GM18507 (cell line): ENCODE data around the gene TRIM46.
"Not testable (repeated sequence)": the region's sequence is repeated elsewhere in the genome, so short reads cannot be mapped to it uniquely, and the experiment has no call there.

Experiments used
- DNase-seq: peaks from one replicate; pipeline ENCODE4 v3.0.0; 2011; ENCODE audit warnings: low read depth; ENCODE audit not compliant: insufficient read length; ENCODE audit errors: extremely low spot score
- FAIRE-seq: peaks from 2 replicates; lab custom pipeline; 2011; peaks lifted over from hg19 to GRCh38; lab: Jason Lieb, UNC

Gene TRIM46

DNA sequence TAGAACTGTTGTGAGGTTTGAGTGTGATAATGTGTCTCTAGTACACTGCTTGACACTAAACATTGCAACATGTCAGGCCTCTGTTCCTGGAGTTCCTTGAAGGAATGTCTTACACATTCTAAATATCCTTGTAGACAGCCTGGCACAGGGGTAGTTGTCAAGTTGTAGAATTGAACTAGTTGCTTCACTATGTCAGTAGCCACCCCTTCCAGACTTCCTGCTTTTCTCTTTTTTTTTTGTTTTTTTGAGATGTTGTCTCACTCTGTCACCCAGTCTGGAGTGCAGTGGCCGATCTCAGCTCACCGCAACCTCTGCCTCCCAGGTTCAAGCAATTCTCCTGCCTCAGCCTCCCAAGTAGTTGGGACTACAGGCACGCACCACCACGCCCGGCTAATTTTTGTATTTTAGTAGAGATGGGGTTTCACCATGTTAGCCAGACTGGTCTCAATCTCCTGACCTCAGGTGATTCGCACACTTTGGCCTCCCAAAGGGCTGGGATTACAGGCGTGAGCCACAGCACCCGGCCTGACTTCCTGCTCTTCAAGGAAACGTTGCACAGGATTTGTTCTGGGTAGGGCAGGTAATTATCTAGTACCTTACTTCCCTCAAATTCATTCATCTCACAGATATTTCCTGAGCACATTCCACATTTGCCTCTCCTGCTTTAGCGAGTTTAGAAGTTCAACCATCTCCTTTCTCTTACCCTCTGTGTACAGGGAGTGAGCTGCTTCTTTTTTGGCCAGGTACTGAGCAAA lies 46.7 kb downstream of the TRIM46 start:
- FAIRE-seq: not testable (repeated sequence)

DNA sequence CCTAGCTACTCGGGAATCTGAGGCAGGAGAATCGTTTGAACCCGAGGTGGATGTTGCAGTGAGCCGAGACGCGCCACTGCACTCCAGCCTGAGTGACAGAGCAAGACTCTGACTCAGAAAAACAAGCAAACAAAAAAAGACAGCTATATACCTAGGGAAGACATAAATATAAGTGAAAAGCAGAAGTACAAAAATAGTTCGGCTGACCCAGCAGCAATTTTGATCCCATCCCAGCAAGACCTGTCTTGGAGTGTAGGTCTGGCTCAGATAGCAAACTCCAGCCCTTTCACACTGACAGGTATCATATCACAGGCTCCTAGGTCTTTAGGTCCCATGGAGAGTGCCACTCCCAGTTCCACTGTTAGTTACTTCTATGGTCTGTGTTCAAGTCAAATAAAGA lies 49.4 kb downstream of the TRIM46 start:
- FAIRE-seq (no peak), DNase-seq (no peak)

More for the DNA sequence above, 46.7 kb downstream of the TRIM46 start:
- DNase-seq: not testable (repeated sequence)

DNA sequence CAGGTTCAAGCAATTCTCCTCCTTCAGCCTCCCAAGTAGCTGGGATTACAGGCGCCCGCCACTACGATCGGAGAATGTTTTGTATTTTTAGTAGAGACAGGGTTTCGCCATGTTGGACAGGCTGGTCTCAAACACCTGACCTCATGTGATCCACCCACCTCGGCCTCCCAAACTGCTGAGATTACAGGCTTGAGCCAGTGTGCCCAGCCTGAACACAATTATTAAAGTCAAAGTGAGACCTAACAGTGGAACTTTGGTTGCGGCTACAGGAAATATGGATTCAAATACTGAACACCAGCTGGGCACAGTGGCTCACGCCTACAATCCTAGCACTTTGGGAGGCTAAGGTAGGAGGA lies 51.7 kb downstream of the TRIM46 start:
- DNase-seq, FAIRE-seq: not testable (repeated sequence)

DNA sequence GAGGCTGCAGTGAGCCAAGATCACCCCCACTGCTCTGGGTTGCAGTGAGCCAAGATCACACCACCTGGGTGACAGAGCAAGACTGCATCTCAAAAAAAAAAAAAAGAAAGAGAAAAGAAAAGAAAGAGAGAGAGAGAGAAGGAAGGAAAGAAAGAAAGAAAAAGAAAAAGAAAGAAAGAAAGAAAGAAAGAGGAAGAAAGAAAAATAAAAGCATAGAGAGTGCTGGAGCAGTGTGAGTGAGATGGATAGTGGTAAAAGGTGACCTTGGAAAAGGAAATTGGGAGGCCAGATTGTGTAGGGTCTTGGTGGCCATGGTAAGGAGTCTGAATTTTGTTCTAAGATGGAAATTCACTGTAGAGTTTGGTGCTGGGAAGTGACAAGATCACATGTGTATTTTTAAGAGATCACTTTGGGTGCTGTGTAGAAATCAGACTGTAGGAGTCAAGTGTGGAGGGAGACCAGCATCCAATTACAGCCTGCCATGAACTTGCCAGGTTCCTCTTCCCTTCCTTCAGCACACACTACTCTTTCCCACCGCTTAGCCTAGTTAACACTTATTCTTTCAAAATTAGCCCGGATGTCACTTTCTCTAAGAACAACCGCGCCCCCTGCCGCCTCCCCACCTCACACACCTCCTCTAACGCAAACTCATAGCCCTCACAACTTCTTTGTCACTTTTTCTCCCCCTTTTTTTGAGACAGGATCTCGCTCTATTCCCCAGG lies 52.7 kb downstream of the TRIM46 start:
- FAIRE-seq (peak; percentile 78), DNase-seq (no peak)

DNA sequence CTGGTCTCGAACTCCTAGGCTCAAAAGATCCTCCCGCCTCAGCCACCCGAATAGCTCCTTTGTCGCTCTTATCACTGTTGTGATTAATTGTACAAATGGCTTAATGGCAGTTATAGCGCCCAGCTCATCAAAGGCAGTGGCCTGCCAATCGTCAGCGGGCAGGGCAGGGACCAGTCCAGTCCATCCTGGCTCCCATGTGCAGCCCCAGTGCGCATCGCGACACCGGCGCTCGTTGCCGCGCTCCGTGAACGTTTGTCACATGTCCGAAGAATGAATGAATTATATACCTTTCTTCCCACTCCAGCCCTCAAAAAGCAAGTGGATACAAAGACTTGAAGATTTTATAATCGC lies 53.2 kb downstream of the TRIM46 start:
- DNase-seq (no peak), FAIRE-seq (no peak)

DNA sequence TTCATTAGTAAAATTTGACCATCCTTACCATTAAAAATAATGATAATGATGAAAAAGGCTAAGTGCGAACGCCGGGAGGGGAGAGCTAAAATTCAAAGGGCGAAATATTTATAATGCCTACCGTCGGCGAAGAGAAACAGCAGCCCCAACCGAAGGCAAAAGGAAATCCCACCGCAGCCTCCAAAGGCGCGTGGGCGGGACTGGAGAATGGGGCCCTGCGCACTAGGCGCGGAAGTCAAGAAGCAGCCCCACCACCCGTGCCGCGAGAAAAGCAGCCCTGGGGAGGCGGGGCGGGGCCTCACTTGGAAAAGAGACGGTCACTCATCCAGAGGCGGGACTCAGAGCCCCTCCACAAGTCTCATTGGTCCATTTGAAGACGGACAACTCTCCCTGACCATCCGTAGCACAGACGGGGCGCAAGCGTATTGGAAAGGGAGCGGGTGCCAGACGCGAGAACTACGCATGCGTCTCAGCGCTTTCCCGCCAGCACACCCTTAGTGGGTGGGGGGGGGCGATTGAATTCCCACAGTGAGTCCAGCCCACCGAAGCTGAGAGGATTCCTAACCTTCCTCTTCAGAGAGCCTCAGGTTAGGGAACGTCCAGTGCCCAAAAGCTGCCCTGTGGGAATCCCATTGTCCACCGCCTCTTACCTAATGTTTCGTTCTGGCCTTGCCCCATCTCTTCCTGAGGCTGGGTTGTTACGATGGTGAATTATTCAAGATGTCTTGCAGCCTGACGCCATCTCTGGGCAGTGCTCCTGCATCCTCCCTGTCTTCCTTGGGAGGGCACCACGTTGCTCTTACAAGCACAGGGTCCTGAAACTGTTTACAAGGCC lies 53.8 kb downstream of the TRIM46 start:
- FAIRE-seq: peak; percentile 96
- peak; percentile 99 for DNase-seq

DNA sequence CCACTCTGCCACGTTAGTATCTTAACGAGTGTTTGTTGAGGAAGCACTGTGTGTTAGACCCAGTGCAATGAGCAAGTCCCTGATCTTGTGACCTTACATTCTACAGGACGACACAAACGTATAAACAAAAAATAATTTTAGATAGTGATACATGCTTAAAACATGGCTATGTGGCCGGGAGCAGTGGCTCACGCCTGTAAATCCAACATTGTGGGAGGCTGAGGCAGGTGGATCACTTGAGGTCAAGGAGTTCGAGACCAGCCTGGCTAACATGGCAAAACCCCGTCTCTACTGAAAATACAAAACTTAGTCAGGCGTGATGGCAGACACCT lies 54.4 kb downstream of the TRIM46 start:
- FAIRE-seq (no peak), DNase-seq (no peak)

DNA sequence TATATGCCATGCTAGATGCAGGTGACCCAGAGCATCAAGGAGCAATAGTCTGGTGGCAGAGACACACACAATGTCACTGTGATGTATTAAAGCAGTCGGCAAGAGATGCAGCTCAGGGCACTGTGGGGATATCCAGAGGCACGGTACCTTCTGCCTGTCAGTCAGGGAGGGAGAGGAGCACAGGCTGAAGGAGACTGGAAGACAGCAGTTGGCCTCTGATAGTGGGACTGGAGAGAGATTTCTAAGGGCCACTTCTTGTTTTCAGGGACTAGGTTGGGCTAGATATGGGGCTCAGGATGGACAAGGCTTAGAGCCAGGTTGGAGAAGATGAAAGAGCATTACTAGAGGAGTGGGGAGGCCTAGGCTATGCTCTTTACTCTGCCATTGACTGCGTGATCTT lies 57.7 kb downstream of the TRIM46 start:
- not testable (repeated sequence) for FAIRE-seq

DNA sequence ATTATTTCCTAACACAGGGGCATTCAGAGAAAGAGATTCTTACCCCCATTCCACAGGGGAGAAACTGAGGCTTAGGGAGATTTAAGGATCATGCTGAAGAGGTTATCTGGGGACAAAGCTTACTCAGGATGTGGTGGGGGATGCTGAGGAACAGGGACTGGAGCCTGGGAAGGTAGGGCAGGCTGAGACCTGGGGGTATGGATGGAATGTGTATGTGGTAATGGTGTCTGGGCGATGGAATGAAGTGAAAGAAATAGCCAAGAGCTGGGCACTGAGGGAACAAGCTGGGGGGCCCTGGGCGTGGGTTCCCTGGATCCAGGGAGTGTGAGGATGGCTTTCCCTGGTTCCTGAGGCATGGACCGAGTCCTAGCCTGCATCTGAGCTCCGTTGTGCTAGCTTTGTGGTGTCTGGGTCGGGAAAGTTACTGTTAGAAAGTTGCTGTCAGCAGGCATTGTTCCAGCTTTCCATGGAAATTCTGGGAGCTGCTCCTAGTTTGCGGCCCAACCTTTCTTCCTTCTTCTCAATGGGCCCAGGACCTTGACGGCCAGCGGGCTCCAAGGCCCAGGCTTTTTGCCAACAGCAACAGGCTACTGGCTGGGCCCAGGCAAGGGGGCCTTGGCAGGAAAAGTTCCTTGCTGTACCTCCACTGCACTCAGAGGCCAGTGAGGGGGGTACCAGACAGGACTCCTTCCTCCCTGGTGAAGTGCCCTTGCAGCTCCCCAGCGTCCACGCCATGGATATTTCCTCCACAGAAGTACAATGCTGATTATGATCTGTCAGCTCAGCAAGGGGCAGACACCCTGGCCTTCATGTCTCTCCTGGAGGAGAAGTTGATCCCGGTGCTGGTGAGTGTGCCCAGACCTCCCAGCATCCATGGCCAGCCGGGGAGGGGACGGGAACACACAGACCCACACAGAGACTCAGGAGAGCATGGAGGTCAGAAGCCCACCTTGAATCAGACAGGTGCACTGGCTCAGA lies 58.6 kb downstream of the TRIM46 start:
- FAIRE-seq, DNase-seq: not testable (repeated sequence)

More for the DNA sequence above, 57.7 kb downstream of the TRIM46 start:
- DNase-seq: not testable (repeated sequence)

DNA sequence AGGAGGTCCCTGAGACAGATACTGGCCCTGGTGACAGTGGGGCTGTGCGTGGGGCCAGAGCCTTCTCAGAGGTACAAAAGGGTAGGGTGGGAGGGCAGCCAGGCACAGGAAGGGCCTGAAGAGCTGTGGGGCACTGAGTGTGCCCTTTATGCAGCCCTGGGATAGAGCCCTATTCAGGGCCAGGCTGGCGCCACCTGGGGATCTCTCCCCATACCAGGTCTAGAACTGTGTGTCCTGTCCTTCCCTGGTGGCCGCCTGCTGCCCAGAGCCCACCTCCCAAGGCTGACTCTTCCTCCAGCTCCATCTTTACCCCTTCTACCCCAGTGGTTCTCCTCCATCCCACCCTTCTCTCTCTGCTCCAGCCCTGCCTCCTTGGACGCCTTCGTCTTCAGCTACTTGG lies 59.9 kb downstream of the TRIM46 start:
- FAIRE-seq, DNase-seq: not testable (repeated sequence)
